Umbilical cord (tissue), 1 donor: ENCODE results near the gene RAD9B. TPM values are rescaled to one million over a fixed set of nuclear protein-coding genes. Genes with fewer than 3 reads are reported as not detected.

ENCODE experiments used
- total RNA-seq: library from RNA; depleted of rRNA; stranded (reverse); fragments of >200 nt; gene quantifications from one replicate; pipeline ENCODE4 v1.2.3, GENCODE V29; 2014; ENCODE audit warnings: low replicate concordance; ENCODE audit not compliant: insufficient read depth

RAD9B gene
- total RNA-seq, 1 donor from 2014 or later = 0.96 TPM

Other genes with a start within 250 kb of the RAD9B start
- 94.4 TPM for gene ATP2A2, start 221.1 kb upstream of the RAD9B start, total RNA-seq
- 19.7 TPM for gene ANAPC7, start 98.6 kb upstream of the RAD9B start, total RNA-seq
- gene ARPC3, start 52.0 kb upstream of the RAD9B start, total RNA-seq = 231 TPM
- gene GPN3, start 34.1 kb upstream of the RAD9B start, total RNA-seq = 16.6 TPM
- 19.5 TPM for gene FAM216A, start 33.5 kb upstream of the RAD9B start, total RNA-seq
- gene VPS29, start 220 bp upstream of the RAD9B start, total RNA-seq = 64.3 TPM
- 13.2 TPM for gene PPTC7, start 81.0 kb downstream of the RAD9B start, total RNA-seq
- gene TCTN1, start 111.8 kb downstream of the RAD9B start, total RNA-seq = 28.6 TPM
- gene HVCN1, start 186.8 kb downstream of the RAD9B start, total RNA-seq = 4.1 TPM
- gene PPP1CC, start 240.6 kb downstream of the RAD9B start, total RNA-seq = 108 TPM